GM19043 (cell line): ENCODE measurements around the gene TMEM198.

Source experiments
- ATAC-seq: cut with Tn5 transposase; IDR thresholded peaks from one replicate; pipeline ENCODE4 v1.9.1; 2021; ENCODE audit warnings: low read depth; ENCODE audit not compliant: unreplicated experiment

TMEM198 gene

GRCh38 chr2:219508971-219509779 is 34.7 kb upstream of the TMEM198 start:
- peak; percentile 19 for ATAC-seq

- peak; percentile 62 for ATAC-seq
Observed at GRCh38 chr2:219509780-219510511, 33.9 kb upstream of the TMEM198 start.

GRCh38 chr2:219510512-219511135 is 33.2 kb upstream of the TMEM198 start:
- ATAC-seq, result no peak

- no peak for ATAC-seq
Observed at GRCh38 chr2:219511547-219512325, 32.1 kb upstream of the TMEM198 start.

- no peak for ATAC-seq
Observed at GRCh38 chr2:219512524-219513216, 31.2 kb upstream of the TMEM198 start.

- ATAC-seq, result no peak
Observed at GRCh38 chr2:219513787-219514186, 30.0 kb upstream of the TMEM198 start.

- no peak for ATAC-seq
Observed at GRCh38 chr2:219514196-219514761, 29.5 kb upstream of the TMEM198 start, which contains the start of gene ASIC4. TSS of gene ASIC4 (plus strand) at chr2:219514482. CDS start at chr2:219514725, 243 bp downstream.

GRCh38 chr2:219514836-219515235 is 29.0 kb upstream of the TMEM198 start:
- ATAC-seq, result no peak

- no peak for ATAC-seq
Observed at GRCh38 chr2:219515874-219516629, 27.8 kb upstream of the TMEM198 start.

GRCh38 chr2:219516888-219517287 is 26.9 kb upstream of the TMEM198 start:
- ATAC-seq, result no peak

GRCh38 chr2:219517954-219518778 is 25.7 kb upstream of the TMEM198 start:
- ATAC-seq, result no peak

- no peak for ATAC-seq
Observed at GRCh38 chr2:219519526-219519916, 24.3 kb upstream of the TMEM198 start.

- no peak for ATAC-seq
Observed at GRCh38 chr2:219520079-219520478, 23.7 kb upstream of the TMEM198 start.

- no peak for ATAC-seq
Observed at GRCh38 chr2:219521066-219521880, 22.6 kb upstream of the TMEM198 start.

GRCh38 chr2:219522111-219523030 is 21.5 kb upstream of the TMEM198 start:
- no peak for ATAC-seq

- no peak for ATAC-seq
Observed at GRCh38 chr2:219523031-219523671, 20.7 kb upstream of the TMEM198 start.
